Panc1 (cell line): Measurements from ENCODE around the gene CHIA.
"Not testable (repeated sequence)": the region's sequence is repeated elsewhere in the genome, so short reads cannot be mapped to it uniquely, and the experiment has no call there.

Experiments
- CTCF ChIP-seq: fragments of 450-650 bp; IDR thresholded peaks from 2 replicates; pipeline ENCODE4 v1.5.1; 2017; ENCODE audit warnings: mild to moderate bottlenecking
- POLR2AphosphoS5 ChIP-seq: IDR thresholded peaks from 2 replicates; pipeline ENCODE4 v1.6.1; 2012; ENCODE audit warnings: mild to moderate bottlenecking, low read depth, low read length, moderate library complexity
- REST ChIP-seq, 2 experiments: IDR thresholded peaks; 2 replicates each; pipeline ENCODE4 v1.6.1; 2011 to 2012; ENCODE audit warnings: low read depth in 2 of 2, control low read depth in 1 of 2, low read length in 1 of 2, mild to moderate bottlenecking in 1 of 2, moderate library complexity in 1 of 2; ENCODE audit not compliant: insufficient read depth in 1 of 2
- SIN3A ChIP-seq: IDR thresholded peaks from 2 replicates; pipeline ENCODE4 v1.6.1; 2012; ENCODE audit warnings: low read depth, mild to moderate bottlenecking, low read length, moderate library complexity, borderline replicate concordance; ENCODE audit not compliant: insufficient read depth
- TCF7L2 ChIP-seq: IDR thresholded peaks from 2 replicates; pipeline ENCODE4 v1.6.1; 2011; ENCODE audit warnings: mild to moderate bottlenecking, low read depth, low read length, inconsistent platforms

- not testable (repeated sequence) for TF ChIP-seq CTCF; REST (IDR thresholded peaks at IDR 0.05; ENCODE audit: insufficient read depth in 1 of 2, low read depth in 2 of 2, low read length in 1 of 2); POLR2AphosphoS5; TCF7L2; SIN3A
These were observed 44.7 kb downstream of the CHIA start for GRCh38 chr1:111335214-111335877.
